GM19240 (cell line): Measurements from ENCODE around the gene SYTL1.

Experiments
- DNase-seq: peaks from one replicate; pipeline ENCODE4 v3.0.0; 2011; ENCODE audit warnings: low spot score; ENCODE audit not compliant: insufficient read length

SYTL1 gene

DNA sequence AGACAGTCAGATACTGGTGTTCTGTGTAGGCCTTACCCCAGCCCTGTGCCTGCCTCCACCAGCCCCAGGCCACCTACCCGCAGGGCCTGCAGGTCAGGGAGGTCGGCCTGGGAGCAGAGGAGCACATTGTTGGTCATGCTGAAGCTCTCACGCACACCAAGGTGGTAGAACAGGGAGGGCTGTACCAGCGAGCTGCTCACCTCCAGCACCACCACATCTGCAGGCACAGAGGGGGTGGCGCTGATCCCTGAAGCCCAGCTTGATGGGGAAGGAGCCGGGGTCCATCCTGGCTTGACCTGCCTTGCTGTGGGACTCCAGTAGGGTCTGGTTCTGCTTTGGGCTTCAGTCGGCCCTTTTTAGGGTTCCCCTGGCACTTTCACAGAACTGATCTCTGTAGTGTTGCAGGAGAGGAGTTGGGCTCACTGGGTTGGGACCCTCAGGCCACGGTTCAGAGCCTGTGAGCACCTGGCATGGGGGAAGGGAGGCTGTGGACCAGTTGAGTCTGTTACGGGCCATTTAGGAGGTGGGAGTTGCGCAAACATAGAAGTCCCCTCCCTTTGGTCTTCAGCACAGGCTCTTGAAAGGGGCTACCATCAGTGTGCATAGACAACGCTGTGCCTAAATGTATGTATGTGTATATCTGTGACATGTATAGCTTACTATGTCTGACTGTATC lies 23.0 kb downstream of the SYTL1 start:
- DNase-seq, result no peak

DNA sequence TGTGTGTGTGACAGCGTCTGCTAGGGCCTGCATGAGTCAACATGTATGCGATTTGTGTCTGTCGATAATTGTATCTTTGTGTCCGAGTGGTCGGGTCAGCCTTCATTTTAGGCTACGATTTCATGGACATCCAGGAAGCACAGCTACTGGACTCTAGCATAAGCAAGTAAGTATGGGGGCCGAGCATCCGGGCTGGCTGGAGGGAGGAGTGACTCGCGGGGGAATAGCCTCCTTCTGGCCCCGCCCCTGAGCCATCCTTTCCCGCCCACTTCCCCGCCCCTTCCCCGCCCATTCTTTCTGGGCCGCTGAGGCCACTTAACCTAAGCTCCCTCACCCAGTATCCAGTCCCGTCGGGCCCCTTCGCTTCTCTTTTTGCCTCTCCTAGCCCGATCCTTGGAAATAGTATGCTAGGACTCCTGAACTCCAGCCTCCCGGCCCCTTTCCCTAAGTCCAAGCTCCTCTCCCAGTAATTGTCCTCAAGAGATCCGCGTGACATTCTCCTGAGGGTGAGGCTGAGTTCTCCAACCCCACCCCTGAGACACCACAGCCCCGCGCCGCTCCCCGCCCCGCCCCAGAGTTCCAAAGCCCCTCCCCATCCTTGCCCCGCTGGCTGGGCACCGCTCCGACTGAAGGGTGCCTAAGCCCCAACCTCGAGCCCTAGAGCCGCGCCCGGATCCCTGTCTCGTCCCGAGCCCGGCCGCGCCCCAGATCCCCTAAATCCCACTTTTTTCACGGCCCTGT lies 23.7 kb downstream of the SYTL1 start:
- DNase-seq, result peak; percentile 89

DNA sequence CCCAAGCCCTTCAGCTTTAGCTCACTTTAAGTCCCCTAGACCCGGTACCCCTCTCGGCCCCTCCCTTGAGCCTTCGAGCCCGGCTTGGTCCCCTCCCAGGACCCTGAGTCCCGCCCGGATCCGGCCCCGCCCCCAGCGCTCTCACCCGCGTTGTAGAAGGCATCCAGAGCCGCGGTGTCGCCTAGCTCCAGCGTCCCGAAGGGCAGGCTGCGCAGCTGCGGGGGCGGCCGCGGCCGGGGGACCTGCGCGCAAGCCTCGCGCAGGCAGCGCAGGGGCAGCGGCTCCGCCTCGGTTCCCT lies 24.2 kb downstream of the SYTL1 start:
- peak; percentile 61 for DNase-seq

DNA sequence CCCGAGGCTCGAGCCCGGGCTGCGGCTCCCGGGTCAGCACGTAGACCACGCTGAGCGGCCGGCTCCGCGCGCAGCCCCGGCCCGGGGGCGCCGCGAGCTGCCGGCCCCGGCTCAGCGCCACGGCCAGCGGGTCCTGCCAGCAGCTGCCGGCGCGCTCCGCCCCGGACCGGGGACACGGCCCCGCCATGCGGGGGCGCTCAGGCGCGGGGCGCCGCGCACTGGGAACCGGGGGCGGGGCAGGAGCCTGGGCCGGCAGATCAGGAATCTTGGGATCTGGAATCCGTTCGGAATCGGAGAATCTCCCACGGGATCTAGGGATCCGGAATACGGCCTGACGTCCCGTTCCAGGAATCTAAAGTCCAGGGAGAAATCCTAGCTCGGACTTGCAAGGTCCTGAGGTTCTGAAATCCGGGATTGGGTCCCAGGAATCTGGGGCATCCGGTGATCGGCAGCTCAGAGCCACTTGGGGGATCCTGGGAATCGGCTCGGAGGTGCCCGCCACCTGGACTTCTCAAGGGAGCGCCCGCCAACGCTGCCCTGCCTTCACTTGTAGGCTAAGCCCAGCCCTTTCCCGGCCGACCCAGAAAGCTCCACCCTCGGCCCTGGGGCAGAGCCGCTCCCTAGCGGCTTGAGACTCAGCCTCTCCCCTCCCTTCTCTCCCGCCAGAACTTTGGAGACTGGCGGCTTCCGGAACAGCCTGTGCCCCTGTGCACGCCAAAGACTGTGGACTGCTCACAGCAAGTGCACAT lies 24.8 kb downstream of the SYTL1 start, which contains the start of gene MAP3K6:
Gene MAP3K6, minus strand, starts transcription at position 551 of the 749 bp plus-strand sequence. Its CDS starts 364 bp downstream, at position 187.
- no peak for DNase-seq

DNA sequence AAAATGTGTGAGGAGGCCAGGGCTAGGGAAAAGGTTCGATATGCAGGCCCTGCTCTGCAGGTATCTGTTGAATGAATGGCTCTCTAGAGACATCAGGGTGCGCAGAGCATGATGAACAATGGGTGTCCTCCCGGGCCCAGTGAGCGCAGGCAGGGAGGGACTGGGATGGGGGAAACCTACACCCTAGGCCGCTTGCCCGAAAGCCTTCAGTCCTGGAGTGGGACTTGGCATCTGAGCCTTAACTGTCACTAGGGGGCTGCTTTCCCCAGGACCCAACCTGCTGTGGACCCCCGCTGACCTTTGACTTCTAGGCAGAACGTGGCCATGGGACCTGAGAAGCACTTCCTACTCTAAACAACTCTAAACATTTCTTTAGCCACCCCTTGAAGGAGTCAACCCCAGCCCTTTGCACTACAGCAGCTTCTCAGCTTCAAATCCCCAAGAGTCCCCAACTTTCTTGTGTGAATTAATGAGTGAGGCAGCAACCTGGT lies 25.4 kb downstream of the SYTL1 start:
- DNase-seq, result no peak

DNA sequence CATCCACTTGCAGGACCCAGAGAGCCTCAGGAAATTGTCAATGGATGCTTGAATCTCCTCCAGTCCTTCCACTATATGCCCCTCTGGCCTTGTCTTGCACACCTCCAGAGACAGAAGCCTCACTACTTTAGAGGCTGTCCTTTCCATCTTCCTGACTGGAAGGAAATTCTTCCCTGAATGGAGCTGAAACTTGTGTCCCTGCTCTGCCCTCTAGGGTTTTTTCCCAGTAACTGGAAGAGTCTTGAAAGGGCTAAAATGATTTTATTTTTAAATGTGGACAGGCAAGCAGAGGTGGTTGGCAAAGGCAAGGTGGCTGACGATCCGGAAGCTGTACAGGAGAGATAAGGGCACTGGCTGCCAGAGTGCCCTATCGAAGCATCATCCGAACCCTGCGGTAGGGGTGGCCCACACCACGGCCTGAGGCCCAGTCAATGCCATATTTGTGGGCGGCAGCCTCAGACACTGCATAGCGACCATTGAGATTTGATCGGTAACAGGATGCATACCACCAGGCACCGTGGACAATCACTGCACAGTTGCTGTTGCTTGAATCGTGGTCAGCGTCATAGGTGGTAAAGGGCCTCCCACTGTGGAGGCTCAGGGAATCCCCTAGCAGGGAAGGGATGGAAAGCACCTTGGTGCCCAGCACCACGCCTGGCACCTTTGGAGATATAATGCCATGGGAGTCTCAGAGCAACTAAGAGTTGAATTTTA lies 27.2 kb downstream of the SYTL1 start:
- DNase-seq, result no peak

DNA sequence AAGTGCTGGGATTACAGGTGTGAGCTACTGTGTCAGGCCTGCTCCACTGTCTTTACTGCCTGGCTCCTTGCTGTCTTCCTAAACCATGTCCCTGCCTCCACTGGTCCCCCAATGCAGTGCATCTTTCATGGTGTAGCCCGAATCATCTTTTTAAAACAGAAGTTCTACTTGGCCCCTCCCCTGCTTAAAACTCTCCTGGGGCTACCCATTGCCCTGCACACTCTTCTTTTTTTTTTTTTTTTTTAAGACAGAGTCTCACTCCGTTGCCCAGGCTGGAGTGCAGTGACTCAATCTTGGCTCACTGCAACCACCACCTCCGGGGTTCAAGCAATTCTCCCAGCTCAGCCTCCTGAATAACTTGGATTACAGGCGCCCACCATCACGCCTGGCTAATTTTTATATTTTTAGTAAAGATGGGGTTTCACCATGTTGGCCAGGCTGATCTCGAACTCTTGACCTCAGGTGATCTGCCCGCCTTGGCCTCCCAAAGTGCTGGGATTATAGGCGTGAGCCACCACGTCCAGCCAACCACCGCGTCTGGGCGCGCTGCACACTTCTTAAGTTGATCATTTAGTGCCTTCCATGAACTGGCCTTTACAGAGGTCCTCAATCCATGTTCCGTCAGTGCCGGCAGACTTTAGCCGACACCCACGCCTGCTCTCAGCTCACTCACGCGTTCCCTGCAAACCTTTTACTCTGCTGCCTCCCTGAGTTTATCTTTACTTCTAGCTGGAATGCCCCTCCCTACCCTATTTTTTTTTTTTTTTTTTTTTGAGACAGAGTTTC lies 30.4 kb downstream of the SYTL1 start:
- no peak for DNase-seq

DNA sequence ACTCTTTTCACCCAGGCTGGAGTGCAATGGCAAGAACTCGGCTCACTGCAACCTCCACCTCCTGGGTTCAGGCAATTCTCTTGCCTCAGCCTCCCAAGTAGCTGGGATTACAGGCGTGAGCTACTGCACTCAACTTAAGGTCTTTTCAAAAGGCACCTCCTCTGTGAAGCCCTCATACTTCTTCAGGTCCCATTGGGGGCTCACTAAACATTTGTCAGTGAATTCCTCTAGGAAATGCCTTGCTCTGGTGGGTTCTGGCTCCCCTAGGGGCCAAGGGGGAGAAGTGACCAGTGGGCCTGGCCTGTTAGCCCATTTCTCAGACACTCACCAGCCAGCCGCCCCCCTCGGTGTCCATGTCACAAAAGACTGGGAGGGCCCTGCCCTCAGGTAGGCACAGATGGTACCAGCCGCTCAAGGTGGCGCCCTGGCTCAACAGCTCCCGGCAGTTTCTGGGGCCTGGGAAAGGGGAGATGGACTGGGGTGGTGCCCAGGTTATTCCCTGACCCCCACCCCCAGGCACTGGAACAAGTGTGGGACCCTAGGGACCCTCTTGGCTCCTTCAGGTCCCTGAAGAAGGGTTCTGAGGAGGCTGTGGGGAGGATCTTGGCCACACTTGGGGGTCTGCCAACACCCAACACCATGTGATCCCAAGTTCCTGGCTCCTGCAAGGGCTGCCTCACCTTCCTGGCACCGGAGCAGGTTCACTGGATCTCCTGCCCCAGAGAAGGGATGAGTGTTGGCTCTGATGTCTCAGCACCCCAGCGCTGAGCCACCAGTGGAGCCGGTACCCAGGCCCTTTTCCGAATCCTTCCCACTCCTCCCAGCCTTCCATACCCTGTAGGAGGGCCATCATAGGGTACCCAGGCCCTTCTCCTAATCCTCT lies 31.2 kb downstream of the SYTL1 start:
- DNase-seq, result no peak

DNA sequence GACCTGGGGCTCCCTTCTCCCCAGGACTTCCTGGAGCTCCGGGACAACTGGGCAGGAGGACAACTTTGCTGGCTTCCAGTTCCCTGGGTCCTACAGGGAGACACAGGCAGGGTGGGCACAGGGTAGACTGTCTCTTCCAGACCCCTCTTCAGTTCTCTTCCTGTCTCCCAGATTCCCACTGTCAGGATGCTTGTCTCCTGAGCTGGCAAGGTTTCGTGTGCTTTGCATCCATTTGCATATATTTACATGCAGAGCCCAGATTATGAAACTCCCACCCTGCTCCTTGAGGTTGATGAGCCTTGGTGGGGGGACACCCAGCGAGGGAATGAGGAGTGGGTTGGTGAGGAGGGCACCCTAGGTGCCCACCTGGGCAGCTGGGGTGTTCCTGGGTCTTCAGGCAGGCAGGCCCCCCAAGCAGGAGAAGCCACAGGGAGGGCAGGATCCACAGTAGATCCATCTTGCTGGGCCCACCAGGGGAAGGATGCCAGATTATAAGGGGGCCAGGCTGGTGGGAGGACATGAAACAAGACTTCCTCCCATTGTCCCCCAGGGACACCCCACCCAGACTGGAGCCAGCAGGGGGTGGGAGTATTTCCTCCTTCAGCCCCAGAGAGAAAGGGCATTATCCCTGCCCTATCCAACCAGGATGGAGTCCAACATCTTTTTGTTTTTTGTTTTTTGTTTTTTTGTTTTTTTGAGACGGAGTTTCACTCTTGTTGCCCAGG lies 32.7 kb downstream of the SYTL1 start, which contains the start of gene FCN3:
Gene FCN3, minus strand, starts transcription at position 463 of the 725 bp plus-strand sequence. Its CDS starts 6 bp downstream, at position 457.
- no peak for DNase-seq

DNA sequence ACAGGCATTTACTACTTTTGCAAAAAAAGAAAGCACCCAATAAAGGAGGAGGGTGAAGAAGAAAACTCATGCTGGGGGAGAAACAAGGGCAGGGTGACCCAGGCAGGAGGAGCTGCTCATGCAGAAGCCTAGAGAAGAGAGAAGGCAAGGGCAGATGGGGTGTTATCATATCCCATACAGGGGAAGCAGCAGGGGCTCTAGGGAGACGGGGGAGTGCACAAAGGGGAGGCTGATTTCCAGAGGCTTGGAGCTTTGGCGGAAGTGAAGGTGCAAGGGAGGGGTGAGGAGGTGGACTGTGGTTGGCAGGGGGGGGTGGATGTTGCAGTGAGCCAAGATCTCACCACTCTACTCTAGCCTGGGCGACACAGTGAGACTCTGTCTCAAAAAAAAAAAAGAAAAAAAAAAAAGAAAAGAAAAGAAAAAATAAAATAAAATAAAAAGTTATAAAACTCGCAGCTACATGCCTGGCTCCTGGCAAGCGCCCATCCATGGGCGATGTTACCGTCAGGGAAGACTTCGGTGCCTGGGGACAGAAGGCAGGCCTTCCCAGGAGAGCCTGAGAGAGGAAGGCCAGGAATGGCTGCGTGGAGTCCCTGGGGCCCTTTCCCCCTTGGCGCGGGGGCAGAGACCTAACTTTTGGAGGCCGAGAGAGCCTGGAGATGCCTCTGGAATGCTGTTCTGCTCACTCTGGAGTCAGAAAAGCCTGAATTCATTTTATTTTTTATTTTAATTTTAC lies 36.1 kb downstream of the SYTL1 start:
- no peak for DNase-seq

DNA sequence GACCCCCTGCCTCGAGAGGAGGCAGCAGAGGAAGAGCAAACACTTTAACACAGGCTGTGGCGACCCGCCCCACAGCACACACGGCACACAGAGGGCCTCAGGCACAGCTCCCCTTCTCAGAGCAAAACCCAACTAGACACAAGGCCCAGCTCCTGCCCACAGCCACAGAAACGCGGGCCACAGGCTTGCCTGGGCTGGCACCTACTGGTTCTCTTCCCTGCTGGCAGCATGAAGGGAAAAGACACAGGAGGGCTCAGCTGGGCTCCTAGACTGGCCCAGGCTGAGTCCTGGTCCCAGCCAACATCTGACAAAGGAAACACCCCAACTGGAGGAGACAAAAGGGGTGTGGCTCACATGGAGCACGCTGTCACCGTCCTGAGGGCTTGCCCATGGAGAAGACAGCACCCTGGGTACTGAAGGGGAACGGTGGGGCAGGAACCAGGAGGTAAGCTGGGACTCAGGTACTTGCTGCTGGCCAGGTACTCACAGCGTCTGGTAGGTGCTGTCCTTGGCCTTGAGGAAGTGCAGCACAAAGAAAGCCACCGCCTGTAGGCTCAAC lies 37.8 kb downstream of the SYTL1 start:
- no peak for DNase-seq

DNA sequence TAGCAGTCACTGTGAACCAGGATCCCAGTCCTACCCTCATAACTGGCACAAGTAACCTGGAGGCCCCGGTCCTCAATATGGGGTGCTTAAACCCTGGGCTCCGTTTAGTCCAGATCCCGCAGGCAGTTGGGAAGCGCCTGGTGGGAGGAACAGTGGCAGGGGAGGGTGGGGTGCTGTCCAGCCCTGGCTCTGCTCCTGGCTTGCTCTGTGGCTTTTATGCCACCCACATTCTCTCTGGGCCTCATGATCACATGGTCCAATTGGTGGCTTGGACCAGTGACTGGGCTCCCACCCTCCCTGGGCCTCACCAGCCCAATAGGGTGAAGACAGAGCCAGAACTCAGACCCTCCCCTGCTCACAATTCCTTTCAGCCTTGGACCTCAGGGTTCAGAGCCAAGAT lies 38.4 kb downstream of the SYTL1 start:
- DNase-seq, result no peak

DNA sequence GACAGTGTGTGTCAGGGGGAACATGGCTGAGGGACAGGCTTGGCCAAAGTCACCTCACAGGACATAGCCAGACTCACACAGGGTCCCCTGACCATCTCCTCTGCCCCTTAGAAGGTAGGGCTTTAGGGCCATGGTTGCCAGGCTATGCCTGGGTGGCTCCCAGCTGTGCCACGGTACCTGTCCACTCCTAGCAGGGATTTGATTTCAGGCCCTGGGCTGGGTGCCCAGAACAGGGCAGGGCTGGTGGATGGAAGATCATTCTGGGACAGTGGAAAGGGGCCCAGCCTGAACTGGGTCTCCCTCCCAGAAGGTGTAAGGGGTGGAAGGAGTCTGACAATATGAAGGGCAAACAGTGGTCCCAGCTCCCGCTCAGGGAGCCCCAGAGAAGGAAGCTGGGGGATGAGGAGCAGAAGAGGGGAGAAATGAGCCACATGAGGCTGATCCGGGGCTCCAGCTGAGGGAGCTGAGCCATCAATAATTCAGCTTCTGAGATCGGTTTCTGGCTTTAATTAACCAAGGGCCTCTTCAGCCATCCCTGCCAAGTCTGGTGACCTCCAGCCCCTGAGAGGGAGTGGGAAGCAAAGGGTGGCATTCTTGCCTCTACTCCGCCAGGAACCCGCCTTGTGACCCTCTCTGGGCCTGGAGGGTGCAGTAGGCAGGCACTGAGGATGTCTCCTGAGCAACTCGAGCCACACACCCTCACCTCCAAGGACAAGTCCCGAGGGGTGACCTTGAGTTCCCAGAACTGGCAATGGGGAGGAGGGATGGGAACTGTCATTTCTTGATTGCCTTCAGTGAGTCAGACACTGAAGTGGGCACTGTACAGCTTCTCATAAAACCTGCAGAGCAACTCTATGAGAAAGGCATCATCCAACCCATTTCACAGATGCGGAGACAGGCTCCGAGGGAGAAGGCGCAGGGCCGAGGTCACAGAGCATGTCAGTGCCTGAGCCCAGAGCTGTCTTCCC lies 39.2 kb downstream of the SYTL1 start:
- no peak for DNase-seq

DNA sequence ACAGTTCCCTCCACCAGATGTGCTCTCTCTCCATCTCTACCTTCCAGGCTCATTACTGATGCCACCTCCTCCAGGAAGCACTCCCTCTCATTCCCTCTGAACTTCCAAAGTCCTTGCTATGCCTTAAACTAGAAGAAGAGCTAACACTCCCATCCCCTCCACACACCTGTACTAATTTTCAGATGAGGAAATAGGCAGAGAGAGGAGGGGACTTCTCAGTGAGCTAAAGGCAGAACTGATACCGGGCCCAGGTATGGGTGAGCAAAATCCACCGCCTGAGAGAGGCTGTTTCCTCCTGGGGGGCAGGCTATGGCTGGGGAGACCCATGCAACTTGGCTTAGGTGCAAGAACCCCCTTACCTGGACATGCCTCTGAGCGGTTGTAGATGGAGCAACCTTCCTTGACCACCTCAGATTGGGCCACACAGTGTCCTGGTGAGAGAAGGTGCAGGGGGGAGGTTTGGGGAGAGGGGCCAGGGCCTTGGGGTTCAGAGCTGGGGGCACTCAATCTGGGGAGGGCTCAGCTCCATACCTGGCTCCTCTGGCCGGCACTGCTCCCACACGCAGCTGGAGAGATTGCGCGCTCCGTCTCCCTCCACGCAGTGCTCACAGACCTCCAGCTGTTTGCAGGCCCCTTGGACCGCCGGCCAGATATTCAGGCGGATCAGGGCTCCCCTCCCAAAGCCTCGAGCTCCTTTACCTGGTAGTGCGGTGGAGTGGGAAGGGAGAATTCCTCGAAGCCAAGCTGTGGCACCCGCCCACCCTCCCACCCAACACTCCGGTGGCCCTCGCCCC lies 40.3 kb downstream of the SYTL1 start:
- no peak for DNase-seq

DNA sequence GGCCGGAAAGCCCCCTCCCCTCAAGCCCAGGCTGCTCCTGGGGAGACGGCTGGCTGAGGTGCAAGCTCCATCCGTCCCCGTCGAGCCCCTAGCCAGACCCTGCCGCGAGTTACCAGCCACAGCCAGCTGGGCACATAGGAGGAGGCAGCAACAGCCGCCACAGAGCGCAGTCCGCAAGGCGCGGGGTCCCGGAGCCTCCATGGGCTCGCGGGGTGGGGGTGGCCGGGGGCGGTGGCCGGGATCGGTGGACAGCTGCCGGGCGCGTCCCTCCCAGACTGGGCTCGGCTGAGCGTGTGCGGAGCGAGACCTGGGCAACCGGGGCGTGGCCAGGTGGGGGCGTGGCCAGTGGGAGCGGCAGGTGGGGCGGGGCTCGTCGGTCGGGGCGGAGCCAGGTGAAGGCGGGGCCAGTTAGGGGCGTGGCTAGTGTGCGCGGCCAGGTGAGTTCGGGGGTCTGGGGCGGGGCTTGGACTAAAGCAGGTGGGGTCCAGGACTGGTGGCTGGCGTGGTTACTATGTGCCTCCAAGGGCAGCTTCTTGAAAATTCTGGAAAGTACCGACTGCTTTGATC lies 41.3 kb downstream of the SYTL1 start, which contains the start of gene CD164L2:
Gene CD164L2, minus strand, starts transcription at position 295 of the 567 bp plus-strand sequence. Its CDS starts 94 bp downstream, at position 201.
- DNase-seq, result no peak

DNA sequence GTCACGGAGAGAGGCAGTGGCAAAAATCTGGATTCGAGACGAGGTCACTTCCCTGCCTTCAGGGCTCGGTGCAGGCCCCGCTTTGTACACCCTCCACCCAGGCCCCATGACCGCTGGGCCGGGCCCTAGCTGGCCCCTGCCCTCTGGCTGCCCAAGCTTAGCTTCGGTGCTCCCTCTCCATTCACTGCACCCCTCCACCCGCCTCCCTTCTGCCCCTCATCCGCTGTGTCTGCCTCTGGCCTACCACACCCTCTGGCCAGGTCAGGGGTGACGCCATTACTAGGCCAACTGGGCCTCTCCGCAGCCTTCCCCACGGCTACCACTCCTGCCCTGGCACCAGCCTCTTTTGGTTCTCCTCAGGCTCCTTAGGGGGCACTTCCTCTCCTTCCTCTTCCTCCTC lies 41.8 kb downstream of the SYTL1 start:
- no peak for DNase-seq
